HG02642 (cell line): ENCODE data around the gene COL18A1.

ENCODE experiments used
- ATAC-seq: cut with Tn5 transposase; IDR thresholded peaks from one replicate; pipeline ENCODE4 v1.9.1; 2021; ENCODE audit warnings: mild to moderate bottlenecking; ENCODE audit not compliant: unreplicated experiment, poor library complexity

The COL18A1 gene

DNA sequence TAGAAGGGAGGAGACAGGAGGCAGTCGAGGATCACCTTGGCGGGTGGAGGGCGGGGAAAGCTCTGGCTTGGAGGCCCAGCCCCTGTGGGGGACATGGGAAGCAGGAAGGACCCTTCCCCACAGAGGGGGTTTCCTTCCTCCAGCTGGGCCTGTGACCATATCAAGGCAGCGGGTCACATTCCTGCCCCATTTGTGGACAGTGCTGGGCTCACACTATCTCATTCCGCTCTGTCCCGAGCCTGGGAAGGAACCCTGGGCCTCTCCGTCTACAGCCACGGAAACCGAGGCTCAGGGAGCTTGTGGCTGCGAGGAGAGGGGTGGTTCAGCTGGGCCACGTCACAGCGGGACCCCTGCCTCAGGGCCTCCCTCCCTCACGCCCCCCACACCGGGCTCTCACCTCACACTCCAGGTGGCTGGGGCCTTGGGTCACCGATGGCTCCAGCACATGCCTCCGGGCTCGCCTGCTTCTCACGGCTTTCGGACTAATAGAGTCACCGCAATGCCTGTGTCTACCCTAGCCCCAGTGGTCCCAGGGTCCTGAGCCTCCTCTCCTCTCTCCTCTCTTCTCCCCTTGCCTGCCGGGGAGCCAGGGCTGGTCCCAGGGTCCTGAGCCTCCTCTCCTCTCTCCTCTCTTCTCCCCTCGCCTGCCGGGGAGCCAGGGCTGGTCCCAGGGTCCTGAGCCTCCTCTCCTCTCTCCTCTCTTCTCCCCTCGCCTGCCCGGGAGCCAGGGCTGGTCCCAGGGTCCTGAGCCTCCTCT, 80.9 kb downstream of the COL18A1 start:
- no peak for ATAC-seq

DNA sequence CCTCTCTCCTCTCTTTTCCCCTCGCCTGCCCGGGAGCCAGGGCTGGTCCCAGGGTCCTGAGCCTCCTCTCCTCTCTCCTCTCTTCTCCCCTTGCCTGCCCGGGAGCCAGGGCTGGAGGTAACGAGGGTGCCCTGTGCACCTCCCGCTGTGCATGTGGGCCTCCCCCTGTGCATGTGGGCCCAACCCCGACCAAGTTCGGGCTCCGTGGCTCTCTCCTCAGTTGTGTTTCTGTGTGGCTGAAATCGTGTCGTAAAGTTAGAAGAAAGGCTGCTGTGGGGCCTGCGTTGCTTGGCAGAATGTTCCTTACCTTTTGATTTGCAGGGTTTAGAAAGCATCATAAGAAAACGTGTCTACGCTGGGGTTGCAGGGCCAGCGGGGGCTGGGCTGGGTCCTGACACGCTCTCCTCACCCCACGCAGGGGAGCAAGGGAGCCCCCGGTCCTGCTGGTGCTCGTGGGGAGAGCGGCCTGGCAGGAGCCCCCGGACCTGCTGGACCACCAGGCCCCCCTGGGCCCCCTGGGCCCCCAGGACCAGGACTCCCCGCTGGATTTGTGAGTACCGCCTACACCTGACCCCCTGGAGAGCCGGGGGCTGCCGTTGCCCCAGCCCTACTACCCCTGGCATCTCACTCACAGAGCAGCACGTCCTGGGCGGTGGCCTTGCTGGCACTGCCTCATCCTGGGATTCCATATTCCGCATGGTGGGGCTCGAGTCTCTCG, 81.6 kb downstream of the COL18A1 start:
- ATAC-seq, result no peak

DNA sequence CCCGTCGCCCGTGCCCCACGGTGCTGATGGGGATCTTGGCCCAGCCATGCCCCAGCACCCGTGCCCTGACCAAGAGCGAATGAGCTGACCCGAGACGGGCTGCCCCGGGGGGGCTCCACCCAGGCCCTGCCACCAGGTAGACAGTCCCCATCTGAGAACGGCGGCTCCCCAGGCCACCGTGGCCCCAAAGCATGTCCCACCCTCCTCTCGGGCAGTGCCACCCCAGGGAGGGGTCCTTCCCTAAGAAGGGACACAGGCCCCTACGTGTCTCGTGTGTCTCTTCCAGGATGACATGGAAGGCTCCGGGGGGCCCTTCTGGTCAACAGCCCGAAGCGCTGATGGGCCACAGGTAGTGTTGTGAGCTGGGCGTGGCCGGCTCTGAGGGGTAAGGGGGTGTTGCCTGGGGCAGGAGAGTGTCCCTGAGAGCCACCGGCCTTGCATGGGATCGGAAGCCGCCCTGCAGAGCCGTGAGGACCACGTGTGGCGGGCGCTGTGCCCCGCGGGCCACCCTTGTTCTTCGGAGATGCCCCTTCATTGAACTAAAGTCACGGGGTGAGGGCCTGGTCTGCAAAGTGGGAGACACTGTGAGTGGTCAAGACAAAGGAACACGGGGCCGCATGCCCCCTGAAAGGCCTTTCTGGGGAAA, 82.3 kb downstream of the COL18A1 start:
- ATAC-seq, result no peak

DNA sequence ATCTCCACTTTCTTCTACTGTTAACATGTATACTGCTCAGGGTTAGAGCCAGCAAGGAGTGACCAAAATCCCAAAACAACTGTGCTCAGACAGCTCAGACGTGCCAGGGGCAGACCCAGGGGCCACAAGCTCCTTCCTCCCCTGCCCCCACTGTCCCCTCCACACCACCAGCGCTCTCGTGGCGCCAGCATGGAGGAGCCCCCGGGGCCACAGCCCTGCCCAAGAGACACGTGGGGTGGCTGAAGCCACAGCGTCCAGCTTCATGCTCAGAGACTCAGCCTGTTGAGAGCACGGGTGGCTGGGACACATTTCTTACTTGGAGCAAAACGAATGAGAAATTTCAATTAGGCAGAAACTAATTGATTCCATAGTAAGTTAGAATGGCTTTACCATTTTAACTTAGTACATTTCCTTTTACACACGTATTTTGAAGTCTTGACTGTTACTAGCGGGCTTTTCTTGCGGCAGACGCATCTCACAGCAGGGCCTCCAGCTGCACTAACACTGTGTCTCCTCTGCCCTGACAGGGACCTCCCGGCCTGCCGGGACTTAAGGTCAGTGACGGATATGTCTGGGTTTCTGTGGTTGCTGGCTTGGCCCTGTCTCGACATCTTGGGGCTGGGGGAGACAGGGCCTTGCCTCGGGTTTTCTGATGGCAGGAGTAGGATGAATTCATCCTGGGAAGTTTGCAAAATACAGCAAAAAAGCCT, 83.1 kb downstream of the COL18A1 start:
- no peak for ATAC-seq

DNA sequence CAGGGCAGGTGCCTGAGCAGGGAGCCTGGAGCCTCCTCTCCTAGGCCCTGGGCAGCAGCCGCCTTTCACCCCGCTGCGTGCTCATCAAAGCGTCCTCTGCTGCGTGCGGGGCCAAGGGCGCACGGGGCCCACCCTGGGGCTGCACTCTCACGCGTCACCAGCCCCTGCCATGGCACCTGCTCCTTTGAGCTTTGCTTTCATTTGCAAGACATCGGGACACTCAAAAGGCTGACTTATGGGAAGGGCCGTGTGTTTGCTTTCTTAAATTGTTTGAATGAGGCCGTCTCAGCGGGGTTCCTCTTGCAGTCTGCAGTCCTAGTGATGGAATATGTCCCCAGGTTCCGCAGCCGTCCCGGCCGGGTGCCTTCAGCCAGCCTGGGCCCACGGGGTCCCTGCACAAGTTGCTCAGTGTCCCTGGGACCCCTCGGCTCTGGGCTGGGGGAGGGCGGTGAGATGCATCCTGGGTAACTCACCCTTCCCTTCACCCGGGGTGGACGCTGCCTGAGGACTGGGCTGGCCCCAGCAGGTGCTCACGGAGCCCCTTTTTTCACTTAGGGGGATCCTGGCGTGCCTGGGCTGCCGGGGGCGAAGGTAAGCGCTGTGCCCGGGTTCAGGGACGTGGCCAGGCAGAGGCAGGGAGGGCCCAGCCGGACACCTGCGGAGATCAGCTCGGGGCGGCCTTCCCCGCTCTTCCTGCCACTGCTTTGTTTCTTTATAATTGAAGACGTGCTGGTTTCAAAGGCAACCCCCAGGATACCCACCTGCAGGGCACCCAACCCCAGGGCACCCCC, 84.2 kb downstream of the COL18A1 start:
- ATAC-seq, result no peak

DNA sequence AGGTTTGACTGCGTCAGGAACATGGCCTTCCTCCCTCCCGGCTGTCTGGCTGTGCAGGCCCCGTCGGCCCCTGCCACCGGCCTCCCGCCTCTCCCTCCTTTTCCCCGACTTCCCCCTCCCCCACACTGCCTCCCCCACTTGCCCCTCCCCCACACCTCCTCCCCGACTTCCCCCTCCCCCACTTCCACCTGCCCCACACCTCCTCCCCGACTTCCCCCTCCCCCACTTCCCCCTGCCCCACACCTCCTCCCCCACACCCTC, 84.7 kb downstream of the COL18A1 start:
- ATAC-seq, result no peak

DNA sequence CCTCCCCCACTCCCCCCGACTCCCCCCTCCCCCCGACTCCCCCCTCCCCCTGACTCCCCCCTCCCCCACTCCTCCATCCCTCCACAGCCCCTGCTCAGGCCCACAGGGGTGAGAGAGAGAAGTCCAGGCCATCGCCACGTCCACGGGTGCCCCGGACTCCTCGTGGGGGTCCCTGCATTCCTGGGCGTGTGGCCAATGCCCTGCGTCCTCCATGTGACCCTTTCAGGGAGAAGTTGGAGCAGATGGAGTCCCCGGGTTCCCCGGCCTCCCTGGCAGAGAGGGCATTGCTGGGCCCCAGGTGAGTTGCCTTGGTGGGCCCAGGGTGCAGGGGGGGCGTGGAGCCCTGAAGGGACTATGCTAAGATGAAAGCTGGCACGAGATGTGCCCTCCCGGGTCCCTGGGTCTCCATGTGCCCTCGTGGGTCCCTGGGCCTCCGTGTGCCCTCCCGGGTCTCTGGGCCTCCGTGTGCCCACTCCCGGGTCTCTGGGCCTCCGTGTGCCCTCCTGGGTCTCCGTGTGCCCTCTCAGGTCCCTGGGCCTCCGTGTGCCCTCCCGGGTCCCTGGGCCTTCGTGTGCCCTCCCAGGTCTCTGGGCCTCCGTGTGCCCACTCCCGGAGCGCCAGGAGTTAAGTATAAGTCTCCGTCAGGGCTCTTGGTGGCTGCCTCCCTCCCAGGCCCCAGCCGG, 85.2 kb downstream of the COL18A1 start:
- ATAC-seq, result no peak

DNA sequence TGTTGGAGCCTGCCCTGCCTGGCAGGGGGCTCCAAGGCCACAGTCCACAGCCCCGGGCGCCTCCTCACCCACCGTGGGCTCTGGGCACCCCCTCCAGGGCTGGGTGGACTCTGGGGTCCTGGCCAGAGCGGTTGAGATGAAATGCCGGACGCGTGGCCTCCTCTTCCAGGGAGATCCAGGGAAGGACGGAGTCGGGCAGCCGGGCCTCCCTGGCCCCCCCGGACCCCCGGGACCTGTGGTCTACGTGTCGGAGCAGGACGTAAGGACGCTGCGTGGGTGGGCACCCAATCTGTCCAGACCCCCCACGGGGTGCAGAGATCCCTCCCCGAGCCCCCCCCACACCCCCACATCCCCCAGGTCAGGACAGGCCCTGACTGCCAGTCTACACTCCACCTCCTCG, 86.1 kb downstream of the COL18A1 start:
- no peak for ATAC-seq

DNA sequence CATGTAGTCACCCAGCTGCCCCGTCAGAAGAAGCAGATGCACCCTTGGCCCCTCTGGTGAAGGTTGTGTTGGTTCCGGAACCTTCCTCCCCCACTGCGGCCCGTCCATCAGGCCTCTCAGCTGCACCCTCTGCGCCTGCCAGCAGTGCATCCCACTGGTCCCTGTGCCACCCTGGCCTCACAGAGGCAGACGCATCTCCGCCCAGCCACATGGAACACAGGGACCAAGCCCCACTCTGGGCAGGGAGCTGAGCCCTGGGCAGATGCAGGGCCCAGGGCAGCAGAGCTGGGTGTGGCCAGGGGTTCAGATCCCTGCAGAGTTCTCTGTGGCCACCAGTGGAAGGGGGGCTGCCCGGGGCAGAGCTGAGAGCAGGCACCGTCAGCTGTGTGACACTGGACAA, 86.7 kb downstream of the COL18A1 start:
- ATAC-seq, result no peak

DNA sequence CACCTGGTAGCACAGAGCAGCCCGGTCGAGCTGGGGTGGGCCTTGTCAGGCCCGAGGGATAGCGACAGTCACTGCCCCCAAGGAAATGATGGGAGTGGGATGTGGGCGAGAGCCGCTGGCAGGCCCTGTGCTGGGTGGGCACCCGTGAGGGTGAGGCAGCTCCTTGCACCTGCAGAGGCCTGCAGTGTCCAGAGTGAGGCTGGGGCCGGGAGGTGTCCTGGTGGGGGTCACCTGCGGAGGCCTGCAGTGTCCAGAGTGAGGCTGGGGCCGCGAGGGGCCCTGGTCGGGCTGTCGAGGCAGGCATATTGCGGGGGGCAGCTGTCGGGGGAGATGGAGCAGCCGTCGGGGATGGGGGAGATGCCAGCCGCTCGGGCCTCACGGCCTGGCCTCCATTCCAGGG, 87.8 kb downstream of the COL18A1 start:
- ATAC-seq, result no peak

DNA sequence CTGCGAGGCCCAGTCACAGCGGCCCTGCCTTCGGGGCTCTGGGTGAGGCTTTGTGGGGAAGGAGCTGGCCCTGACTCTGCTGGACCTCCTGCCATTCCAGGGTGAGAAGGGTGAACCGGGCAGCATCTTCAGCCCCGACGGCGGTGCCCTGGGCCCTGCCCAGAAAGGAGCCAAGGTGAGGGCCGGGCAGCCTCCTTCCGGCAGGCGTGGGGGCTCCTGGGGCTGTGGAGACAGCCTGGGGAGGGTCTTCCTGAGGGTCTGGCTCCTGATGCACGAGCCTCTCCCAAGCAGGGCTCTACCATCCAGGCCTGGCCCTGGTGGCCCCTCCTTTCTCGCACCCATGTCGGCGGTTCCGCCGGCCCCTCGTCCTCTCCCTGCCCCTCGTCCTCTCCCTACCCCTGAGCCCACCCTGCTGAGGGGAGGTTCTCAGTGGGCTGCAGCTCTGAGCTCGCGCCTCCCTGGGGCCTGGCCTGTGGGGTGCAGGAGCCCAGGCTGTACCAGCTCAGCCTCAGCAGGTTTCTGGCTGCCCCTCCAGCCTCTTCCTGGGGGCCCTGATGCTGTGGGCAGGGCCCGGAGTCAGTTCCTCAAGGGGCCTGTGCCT, 88.5 kb downstream of the COL18A1 start:
- no peak for ATAC-seq

DNA sequence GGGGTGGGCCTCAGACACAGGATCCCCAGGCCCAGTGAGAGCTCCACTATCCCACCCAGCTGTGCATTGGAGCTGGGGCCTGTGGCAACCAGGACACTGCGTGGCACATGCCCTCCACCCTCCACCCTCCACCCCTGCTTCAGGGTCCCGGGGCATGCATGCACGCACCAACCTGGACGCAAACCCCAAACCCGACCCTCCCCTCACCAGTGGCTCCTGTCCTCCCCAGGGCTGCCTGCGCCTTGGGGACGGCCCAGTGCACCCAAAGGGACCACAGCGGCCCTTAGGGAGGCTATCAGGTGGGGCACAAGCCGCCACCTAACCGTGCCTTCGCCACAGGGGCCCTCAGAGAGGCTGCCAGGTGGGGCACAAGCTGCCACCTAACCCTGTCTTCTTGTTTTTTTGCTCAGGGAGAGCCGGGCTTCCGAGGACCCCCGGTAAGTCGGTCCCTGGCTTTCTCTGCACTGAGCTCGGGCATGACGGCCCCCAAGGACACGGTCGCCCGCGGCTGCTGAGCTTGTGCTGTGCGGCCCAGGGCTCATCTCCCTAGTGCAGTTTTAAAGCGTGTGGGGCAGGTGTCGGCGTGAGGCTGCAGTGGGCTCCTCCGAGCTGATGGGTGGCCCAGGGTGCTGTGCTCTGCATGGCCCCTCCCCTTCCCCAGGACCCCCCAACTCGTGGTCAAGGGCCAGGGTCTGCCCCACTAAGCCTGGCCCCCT, 89.3 kb downstream of the COL18A1 start:
- ATAC-seq, result no peak

DNA sequence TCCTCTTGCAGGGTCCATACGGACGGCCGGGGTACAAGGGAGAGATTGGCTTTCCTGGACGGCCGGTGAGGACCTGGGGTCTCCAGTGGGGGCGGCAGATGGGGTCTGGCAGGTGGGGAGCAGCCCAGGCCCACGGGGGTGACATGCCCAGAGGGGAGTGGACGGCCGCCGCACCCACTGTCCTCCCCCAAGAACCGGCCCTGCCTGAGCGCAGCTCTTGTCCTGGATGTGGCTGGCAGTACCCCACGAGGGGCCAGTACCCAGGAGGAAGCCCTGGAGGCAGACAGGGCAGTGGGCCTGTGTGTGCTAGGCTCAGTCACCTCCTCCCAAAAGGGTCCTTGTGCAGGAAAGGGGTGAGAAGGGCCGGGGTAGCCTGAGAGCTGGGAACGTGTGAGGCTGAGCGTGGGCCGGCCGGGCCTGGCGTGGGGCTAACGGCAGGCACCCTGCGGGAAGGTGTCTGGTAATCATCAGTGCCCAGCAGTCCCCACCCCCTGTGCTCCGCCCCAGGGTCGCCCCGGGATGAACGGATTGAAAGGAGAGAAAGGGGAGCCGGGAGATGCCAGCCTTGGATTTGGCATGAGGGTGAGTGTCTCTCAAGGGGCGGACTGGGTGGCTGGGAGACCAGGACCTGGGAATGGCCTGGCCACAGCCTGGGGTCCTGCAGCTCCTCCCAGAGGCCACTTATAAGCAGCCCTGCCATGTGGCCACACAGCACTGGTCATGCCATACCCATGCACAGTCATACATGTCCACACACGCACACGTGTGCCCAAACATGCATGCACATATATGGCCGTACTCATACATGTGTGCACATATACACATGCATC, 90.1 kb downstream of the COL18A1 start:
- ATAC-seq, result no peak

DNA sequence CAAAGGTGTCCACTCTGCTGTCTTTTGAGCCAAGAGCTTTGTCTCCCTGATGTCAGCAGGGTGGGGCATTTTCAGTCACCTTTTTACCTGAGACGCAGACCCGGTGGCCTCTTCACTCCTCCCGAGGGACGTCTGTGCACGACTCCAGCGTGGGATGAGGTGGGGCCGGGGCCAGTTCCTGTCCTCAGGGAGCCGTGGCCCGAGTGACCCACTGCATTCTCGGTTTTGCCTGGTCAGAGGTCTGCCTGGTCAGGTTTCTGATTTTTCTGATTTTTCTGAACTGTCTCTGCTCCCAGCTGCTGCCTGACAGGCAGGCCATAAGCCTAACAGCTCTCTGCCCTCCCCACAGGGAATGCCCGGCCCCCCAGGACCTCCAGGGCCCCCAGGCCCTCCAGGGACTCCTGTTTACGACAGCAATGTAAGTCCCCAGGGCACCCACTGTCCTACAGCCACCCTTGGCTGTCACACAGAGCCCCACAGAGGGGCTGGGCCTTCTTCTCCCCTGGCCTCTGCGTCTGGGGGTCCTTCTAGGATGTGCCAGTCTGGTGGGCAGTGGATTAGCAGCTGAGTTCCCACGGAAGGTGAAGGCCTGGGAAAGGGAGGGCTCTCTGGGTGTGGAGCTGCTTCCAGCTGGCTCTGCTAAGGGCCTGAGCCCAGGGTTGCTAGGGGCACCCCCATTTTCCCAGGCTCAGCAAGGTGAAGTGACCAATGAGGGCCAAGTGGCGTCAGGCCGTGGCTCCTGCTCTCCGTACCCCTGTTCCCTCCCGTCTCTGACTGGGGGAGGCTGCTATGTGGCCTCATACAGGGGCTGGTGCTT, 91.4 kb downstream of the COL18A1 start:
- no peak for ATAC-seq

DNA sequence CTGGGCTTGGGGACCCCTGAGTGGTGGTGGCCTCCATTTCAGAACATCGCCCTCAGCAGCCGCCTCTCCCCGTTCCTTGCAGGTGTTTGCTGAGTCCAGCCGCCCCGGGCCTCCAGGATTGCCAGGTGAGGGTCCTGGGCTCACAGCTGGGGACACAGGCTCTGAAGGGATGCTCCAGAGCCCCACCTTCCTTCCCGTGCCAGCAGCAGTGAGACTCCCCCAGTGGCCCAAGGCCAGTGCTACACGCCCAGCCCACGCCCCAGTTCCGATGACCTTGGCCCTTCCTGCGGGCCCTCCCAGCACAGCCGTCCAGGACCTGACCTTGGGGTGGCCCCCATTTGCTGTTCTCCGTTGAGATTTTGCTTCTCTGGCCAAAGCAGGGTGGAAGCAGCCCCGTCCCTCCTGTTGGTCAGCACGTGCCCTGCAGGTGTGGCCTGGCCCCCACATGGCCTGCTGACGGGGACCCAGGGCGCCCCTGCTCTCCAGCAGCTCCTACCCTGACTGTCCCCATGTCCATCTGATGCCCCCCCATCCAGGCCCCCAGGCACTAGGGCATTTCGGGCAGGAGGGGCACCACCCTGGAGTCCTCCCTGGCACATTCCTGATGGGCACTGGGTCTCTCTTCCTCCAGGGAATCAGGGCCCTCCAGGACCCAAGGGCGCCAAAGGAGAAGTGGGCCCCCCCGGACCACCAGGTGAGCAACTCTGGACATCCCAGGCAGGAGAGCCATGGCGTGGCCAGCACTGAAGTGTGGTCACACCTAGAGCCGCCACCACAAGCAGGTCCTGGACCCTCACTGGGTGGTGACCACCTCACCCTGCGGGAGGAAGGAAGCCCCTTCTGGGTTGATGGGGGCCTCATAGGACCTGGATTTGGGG, 92.2 kb downstream of the COL18A1 start:
- ATAC-seq, result no peak
